Measurements from ENCODE around the gene TMEM121. TPM values are rescaled to one million over a fixed set of nuclear protein-coding genes. Genes with fewer than 3 reads are reported as not detected.
A peak's percentile ranks its signal among the peaks of the same experiment; 100 is the strongest.

TMEM121 gene
- total and polyA plus RNA-seq, 2 donors (not counting 1 experiment from before 2014, with no cell fraction given), result 0.99 to 3.7 TPM

DNA sequence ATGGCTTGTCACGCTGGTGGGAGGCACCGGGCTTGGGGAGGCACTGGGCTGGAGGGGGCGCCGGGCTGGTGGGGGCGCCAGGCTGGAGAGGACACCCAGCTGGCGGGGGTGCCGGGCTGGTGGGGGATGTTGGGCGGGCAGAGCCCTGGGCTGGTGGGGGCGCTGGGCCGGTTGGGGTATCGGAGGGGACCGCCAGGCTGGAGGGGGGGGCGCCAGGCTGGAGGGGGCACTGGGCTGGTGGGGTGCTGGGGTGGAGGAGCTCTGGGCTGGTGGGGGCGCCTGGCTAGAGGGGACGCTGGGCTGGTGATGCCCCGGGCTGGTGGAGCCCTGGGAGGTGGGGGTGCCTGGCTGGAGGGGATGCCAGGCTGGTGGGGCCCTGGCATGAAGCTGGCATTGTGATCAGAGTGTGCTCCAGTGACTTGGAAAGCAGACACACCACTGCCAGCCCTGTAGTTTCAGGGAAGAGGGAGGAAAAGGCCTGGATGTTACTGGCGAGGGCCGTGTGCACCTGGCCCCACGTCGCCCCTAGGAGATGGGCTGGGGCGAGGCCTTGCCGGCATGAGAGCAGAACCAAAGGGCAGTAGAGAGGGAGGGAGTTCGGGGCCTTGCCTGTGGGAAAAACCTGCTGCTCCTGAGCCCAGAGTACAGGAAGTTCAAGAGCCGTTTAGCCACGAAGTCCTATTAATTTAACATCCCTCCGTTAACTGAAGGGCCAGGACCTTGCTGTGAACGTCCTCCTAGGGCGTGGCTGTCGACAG lies 22.3 kb upstream of the TMEM121 start:
- no peaks in the 10 kb centered on the region for H3K36me3 ChIP-seq (replicated peaks in 1 of 2; ENCODE audit: control extremely low read depth in 1 of 2, control insufficient read depth in 1 of 2, extremely low read depth in 1 of 2, insufficient read depth in 2 of 2, low read length in 1 of 2)
- ATAC-seq (ENCODE audit: low read depth), result no peak
- H3K9me3 Mint-ChIP-seq (ENCODE audit: insufficient read depth), result no peaks in the 10 kb centered on the region
- TF ChIP-seq, protein P1, sequence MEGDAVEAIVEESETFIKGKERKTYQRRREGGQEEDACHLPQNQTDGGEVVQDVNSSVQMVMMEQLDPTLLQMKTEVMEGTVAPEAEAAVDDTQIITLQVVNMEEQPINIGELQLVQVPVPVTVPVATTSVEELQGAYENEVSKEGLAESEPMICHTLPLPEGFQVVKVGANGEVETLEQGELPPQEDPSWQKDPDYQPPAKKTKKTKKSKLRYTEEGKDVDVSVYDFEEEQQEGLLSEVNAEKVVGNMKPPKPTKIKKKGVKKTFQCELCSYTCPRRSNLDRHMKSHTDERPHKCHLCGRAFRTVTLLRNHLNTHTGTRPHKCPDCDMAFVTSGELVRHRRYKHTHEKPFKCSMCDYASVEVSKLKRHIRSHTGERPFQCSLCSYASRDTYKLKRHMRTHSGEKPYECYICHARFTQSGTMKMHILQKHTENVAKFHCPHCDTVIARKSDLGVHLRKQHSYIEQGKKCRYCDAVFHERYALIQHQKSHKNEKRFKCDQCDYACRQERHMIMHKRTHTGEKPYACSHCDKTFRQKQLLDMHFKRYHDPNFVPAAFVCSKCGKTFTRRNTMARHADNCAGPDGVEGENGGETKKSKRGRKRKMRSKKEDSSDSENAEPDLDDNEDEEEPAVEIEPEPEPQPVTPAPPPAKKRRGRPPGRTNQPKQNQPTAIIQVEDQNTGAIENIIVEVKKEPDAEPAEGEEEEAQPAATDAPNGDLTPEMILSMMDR (IDR thresholded peaks at IDR 0.05), result no peak
- TF ChIP-seq EZH2 (IDR thresholded peaks at IDR 0.05; ENCODE audit: borderline replicate concordance, insufficient read depth, low read depth, low read length, poor library complexity, severe bottlenecking), result no peak
- H3K4me3 ChIP-seq (ENCODE audit: control extremely low read depth in 1 of 5, extremely low read depth in 1 of 5, insufficient read depth in 1 of 5, low read depth in 2 of 5, low read length in 4 of 5), result no peak overlapping the region
- H3K79me2 ChIP-seq (ENCODE audit: control insufficient read depth, insufficient read depth, low read length), result no peaks in the 10 kb centered on the region
- H4K20me1 ChIP-seq (ENCODE audit: control insufficient read depth, insufficient read depth, low read length, poor library complexity, severe bottlenecking), result no peaks in the 10 kb centered on the region
- no peak overlapping the region for H3K4me3 Mint-ChIP-seq
- no peak overlapping the region for H3K9ac ChIP-seq (ENCODE audit: low read length)
- no peaks in the 10 kb centered on the region for H3K9me3 ChIP-seq (ENCODE audit: control extremely low read depth in 1 of 3, control insufficient read depth in 2 of 3, insufficient read depth in 1 of 3, low read length in 2 of 3)
- intact Hi-C loops (cut with micrococcal nuclease), result no loop called here
- H2AFZ ChIP-seq (ENCODE audit: insufficient read depth, low read depth, low read length, poor library complexity, severe bottlenecking), result no peak overlapping the region
- WGBS (ENCODE audit: insufficient coverage), result 91% methylated on average over 23 of the region's 29 CpGs
- no peak overlapping the region for H3K27ac Mint-ChIP-seq
- peaks cover 0 to 5% (median 0%) of the 10 kb centered on the region in 4 experiments for H3K27me3 ChIP-seq (replicated peaks in 1 of 4; ENCODE audit: control extremely low read depth in 1 of 4, control insufficient read depth in 3 of 4, insufficient read depth in 4 of 4, low read length in 3 of 4)
- peak; percentile 29 for DNase-seq
- peaks cover 17% of the 10 kb centered on the region for H3K27me3 Mint-ChIP-seq
- ChIA-PET POLR2A (no interaction called here), CTCF (no interaction called here)
- H3K4me2 ChIP-seq (replicated peaks; ENCODE audit: low read depth, low read length, poor library complexity, severe bottlenecking), result no peak overlapping the region
- H3K27ac ChIP-seq (ENCODE audit: low read length in 2 of 2), result no peak overlapping the region
- no peaks in the 10 kb centered on the region for H3K4me1 Mint-ChIP-seq
- H3K4me1 ChIP-seq (ENCODE audit: control insufficient read depth in 2 of 2, insufficient read depth in 2 of 2, low read length in 2 of 2), result no peaks in the 10 kb centered on the region

GRCh38 chr14:105505101-105505500 lies 21.3 kb upstream of the TMEM121 start:
- Mint-ChIP-seq H3K27ac (no peak overlapping the region), H3K9me3 (ENCODE audit: insufficient read depth) (no peaks in the 10 kb centered on the region), H3K4me1 (no peaks in the 10 kb centered on the region), H3K27me3 (peaks cover 17% of the 10 kb centered on the region), H3K4me3 (no peak overlapping the region)
- Histone ChIP-seq H3K9ac (ENCODE audit: low read length) (no peak overlapping the region), H3K79me2 (ENCODE audit: control insufficient read depth, insufficient read depth, low read length) (no peaks in the 10 kb centered on the region), H3K4me1 (ENCODE audit: control insufficient read depth in 2 of 2, insufficient read depth in 2 of 2, low read length in 2 of 2) (no peaks in the 10 kb centered on the region), H3K27me3 (replicated peaks in 1 of 4; ENCODE audit: control extremely low read depth in 1 of 4, control insufficient read depth in 3 of 4, insufficient read depth in 4 of 4, low read length in 3 of 4) (peaks cover 0 to 10% (median 0%) of the 10 kb centered on the region in 4 experiments), H2AFZ (ENCODE audit: insufficient read depth, low read depth, low read length, poor library complexity, severe bottlenecking) (no peak overlapping the region), H3K4me2 (replicated peaks; ENCODE audit: low read depth, low read length, poor library complexity, severe bottlenecking) (no peak overlapping the region), H3K9me3 (ENCODE audit: control extremely low read depth in 1 of 3, control insufficient read depth in 2 of 3, insufficient read depth in 1 of 3, low read length in 2 of 3) (no peaks in the 10 kb centered on the region), H4K20me1 (ENCODE audit: control insufficient read depth, insufficient read depth, low read length, poor library complexity, severe bottlenecking) (no peaks in the 10 kb centered on the region), H3K27ac (ENCODE audit: low read length in 2 of 2) (no peak overlapping the region), H3K4me3 (ENCODE audit: control extremely low read depth in 1 of 5, extremely low read depth in 1 of 5, insufficient read depth in 1 of 5, low read depth in 2 of 5, low read length in 4 of 5) (no peak overlapping the region), H3K36me3 (replicated peaks in 1 of 2; ENCODE audit: control extremely low read depth in 1 of 2, control insufficient read depth in 1 of 2, extremely low read depth in 1 of 2, insufficient read depth in 2 of 2, low read length in 1 of 2) (no peaks in the 10 kb centered on the region)
- intact Hi-C loops (cut with micrococcal nuclease), result no loop called here
- DNase-seq (peak; percentile 23), ATAC-seq (ENCODE audit: low read depth) (no peak)
- ChIA-PET POLR2A (no interaction called here), CTCF (no interaction called here)
- TF ChIP-seq, protein P1 (IDR thresholded peaks at IDR 0.05), result no peak
- TF ChIP-seq EZH2 (IDR thresholded peaks at IDR 0.05; ENCODE audit: borderline replicate concordance, insufficient read depth, low read depth, low read length, poor library complexity, severe bottlenecking), result no peak
- WGBS (ENCODE audit: insufficient coverage), result 96% methylated on average over 16 of the region's 16 CpGs
